Measurements from ENCODE around the gene SFTPD. TPM values are rescaled to one million over a fixed set of nuclear protein-coding genes. Genes with fewer than 3 reads are reported as not detected.

SFTPD gene
- total and polyA plus RNA-seq, 9 of the 15 experiments (the other 6 are each of a cell fraction or from before 2014, with no cell fraction given) = 0.20 TPM; not detected in 8

DNA sequence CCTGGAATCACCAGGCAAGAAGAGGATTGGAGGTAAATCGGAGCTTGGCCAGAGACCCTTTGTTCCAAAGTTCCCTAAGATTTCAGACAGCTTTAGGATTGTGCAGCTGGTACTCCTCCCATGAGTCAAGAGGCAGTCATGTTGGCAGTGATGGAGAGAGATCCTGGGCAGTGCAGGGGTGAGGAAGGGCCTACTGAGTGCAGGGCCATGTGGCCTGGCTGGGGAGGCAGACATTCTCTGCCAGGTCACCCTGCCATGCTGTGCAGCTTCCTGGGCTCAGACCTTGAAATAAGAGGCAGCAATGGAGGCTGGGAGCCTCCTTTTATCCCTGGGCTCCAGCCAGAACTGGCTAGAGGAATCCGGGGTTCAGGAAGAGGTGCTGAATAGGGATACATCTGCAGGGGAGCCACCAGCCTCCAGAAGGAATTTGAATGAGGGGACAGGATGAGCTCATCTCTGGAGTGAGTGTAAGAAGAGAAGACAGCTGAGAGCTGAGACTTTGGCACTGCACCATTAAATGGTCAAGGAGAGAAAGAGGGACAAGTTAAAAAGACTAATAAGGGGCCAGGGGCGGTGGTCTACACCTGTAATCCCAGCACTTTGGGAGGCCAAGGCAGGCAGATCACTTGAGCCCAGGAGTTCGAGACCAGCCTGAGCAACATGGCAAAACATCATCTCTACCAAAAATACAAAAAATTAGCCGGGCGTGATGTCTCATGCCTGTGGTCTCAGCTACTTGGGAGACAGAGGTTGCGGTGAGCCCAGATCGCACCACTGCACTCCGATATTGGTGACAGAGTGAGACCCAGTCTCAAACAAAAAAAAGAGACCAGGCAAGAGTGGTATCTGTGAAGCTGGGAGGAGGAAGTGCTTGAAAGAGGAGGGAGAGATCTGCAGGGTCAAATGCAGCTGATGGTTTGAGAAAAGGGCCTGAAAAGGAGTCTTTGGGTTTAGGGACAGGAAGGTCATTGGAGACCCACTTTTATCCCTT is 12.0 kb downstream of the SFTPD start:
- no peaks in the 10 kb centered on the region for H3K9me3 ChIP-seq (replicated peaks; ENCODE audit: control insufficient read depth, insufficient read depth, low read depth, low read length)
- no peak for DNase-seq (ENCODE audit: extremely low read depth in 1 of 4, low spot score in 3 of 4)
- H3K36me3 ChIP-seq (ENCODE audit: control insufficient read depth, insufficient read depth, low read length) = no peaks in the 10 kb centered on the region
- in situ Hi-C loops (cut with MboI) = loop anchor here (10.0 kb wide), 1 partner anchor 372 kb away; the partner anchor contains the start of gene SFTPA2
- ATAC-seq = no peak
- no peak for TF ChIP-seq ZNF253 (CRISPR knock-in tag; conservative IDR thresholded peaks at IDR 0.05)
- ChIA-PET POLR2A (interaction anchor here (0.7 to 1.3 kb wide), 2 partner anchors 11 to 15 kb away, joined by 3 read pairs; no protein-coding TSS in a partner anchor), CTCF (ENCODE audit: low intra/inter-chr PET ratio) (no interaction called here)
- no peak overlapping the region for H3K4me3 ChIP-seq
- H3K79me2 ChIP-seq (ENCODE audit: control insufficient read depth, insufficient read depth, low read length) = no peaks in the 10 kb centered on the region
- 2% methylated on average over 9 of the region's 9 CpGs for WGBS (ENCODE audit: insufficient coverage, low coverage, missing lambda C conversion rate)
- H3K9ac ChIP-seq (ENCODE audit: insufficient read depth in 1 of 2, low read depth in 2 of 2, low read length in 2 of 2) = no peak overlapping the region
- no peaks in the 10 kb centered on the region for H3K9me1 ChIP-seq (ENCODE audit: control insufficient read depth, insufficient read depth, low read length)
- H2AFZ ChIP-seq (ENCODE audit: low read depth, low read length) = no peak overlapping the region
- BruUV-seq (replicated peaks) = no TSS peak
- H3K4me2 ChIP-seq (ENCODE audit: insufficient read depth, low read length) = no peak overlapping the region
- no peaks in the 10 kb centered on the region for H3K4me1 ChIP-seq (replicated peaks in 1 of 2; ENCODE audit: control insufficient read depth in 2 of 2, insufficient read depth in 2 of 2, low read length in 2 of 2)
- no peaks in the 10 kb centered on the region for H4K20me1 ChIP-seq (replicated peaks; ENCODE audit: control insufficient read depth, insufficient read depth, low read length)
- no peak for FAIRE-seq
- no peak overlapping the region for H3K27ac ChIP-seq (ENCODE audit: extremely low read depth, low read depth, low read length)
- intact Hi-C loops (cut with micrococcal nuclease) = loop anchor here (10.0 kb wide), 1 partner anchor 188 kb away; no protein-coding TSS in a partner anchor
- peaks cover 32 to 59% of the 10 kb centered on the region in 2 experiments; a peak in 4 of 5 replicates for H3K27me3 ChIP-seq (ENCODE audit: control insufficient read depth in 2 of 2, insufficient read depth in 2 of 2, low read length in 2 of 2)

DNA sequence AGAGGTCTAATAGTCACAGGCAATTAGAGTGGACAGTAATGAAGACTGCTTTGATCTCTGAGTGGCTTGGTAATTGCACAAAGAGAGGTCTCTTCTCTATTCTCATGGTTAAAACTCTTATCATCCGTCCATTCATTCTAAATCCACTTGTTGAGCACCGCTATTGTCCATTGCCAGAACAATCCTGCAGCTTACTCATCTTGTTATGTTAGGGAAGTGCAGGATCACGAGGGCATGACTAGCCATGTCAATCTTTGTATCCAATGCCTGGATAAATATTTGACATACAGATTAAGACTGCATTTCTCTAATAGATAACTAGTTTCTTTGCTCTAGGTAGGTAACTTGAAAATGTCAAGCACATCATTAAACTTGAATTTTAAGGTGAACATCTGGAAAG is 14.9 kb downstream of the SFTPD start:
- no peak for ATAC-seq
- BruUV-seq (replicated peaks) = no TSS peak
- H3K9me3 ChIP-seq (replicated peaks; ENCODE audit: control insufficient read depth, insufficient read depth, low read depth, low read length) = no peaks in the 10 kb centered on the region
- in situ Hi-C loops (cut with MboI) = loop anchor here (10.0 kb wide), 1 partner anchor 369 kb away; the partner anchor contains the start of gene SFTPA2
- intact Hi-C loops (cut with micrococcal nuclease) = loop anchor here (10.0 kb wide), 1 partner anchor 191 kb away; no protein-coding TSS in a partner anchor
- no peak for DNase-seq (ENCODE audit: extremely low read depth in 1 of 4, low spot score in 3 of 4)
- H3K4me3 ChIP-seq = no peak overlapping the region
- H3K27ac ChIP-seq (ENCODE audit: extremely low read depth, low read depth, low read length) = no peak overlapping the region
- no peak overlapping the region for H3K4me2 ChIP-seq (ENCODE audit: insufficient read depth, low read length)
- CTCF ChIA-PET (ENCODE audit: low intra/inter-chr PET ratio) = no interaction called here
- H4K20me1 ChIP-seq (replicated peaks; ENCODE audit: control insufficient read depth, insufficient read depth, low read length) = no peaks in the 10 kb centered on the region
- POLR2A ChIA-PET = interaction anchor here (0.6 kb wide), 1 partner anchor 23 kb away, joined by 3 read pairs; no protein-coding TSS in a partner anchor
- H3K9ac ChIP-seq (ENCODE audit: insufficient read depth in 1 of 2, low read depth in 2 of 2, low read length in 2 of 2) = no peak overlapping the region
- no peak overlapping the region for H2AFZ ChIP-seq (ENCODE audit: low read depth, low read length)
- H3K79me2 ChIP-seq (ENCODE audit: control insufficient read depth, insufficient read depth, low read length) = no peaks in the 10 kb centered on the region
- FAIRE-seq = no peak
- H3K9me1 ChIP-seq (ENCODE audit: control insufficient read depth, insufficient read depth, low read length) = no peaks in the 10 kb centered on the region
- peaks cover 3 to 4% of the 10 kb centered on the region in 2 experiments; a peak in 3 of 5 replicates for H3K4me1 ChIP-seq (replicated peaks in 1 of 2; ENCODE audit: control insufficient read depth in 2 of 2, insufficient read depth in 2 of 2, low read length in 2 of 2)
- 0 out of 2 replicates have a peak, but pooled peaks have one; percentile 46 for TF ChIP-seq FOSL1 (tag; conservative IDR thresholded peaks at IDR 0.05)
- no peak for TF ChIP-seq BMI1 (IDR thresholded peaks at IDR 0.05; ENCODE audit: low read length)
- TF ChIP-seq ZNF77 (CRISPR knock-in tag; IDR thresholded peaks at IDR 0.05) = no peak
- TF ChIP-seq HLTF (IDR thresholded peaks at IDR 0.05) = no peak
- TF ChIP-seq, protein P1, sequence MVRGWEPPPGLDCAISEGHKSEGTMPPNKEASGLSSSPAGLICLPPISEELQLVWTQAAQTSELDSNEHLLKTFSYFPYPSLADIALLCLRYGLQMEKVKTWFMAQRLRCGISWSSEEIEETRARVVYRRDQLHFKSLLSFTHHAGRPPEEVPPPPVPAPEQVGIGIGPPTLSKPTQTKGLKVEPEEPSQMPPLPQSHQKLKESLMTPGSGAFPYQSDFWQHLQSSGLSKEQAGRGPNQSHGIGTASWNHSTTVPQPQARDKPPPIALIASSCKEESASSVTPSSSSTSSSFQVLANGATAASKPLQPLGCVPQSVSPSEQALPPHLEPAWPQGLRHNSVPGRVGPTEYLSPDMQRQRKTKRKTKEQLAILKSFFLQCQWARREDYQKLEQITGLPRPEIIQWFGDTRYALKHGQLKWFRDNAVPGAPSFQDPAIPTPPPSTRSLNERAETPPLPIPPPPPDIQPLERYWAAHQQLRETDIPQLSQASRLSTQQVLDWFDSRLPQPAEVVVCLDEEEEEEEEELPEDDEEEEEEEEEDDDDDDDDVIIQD (CRISPR knock-in tag; IDR thresholded peaks at IDR 0.05) = no peak
- WGBS (ENCODE audit: insufficient coverage, low coverage, missing lambda C conversion rate) = 0% methylated on average over 3 of the region's 3 CpGs
- no peaks in the 10 kb centered on the region for H3K36me3 ChIP-seq (ENCODE audit: control insufficient read depth, insufficient read depth, low read length)
- H3K27me3 ChIP-seq (ENCODE audit: control insufficient read depth in 2 of 2, insufficient read depth in 2 of 2, low read length in 2 of 2) = peaks cover 37 to 48% of the 10 kb centered on the region in 2 experiments
